KMS-11 (cell line): ENCODE results near the gene ZNF534.

Experiments used
- H2AFZ ChIP-seq: fragments of 200-600 bp; sonication (generic); 2 replicates; pipeline ENCODE4 v1.6.1; 2016; ENCODE audit warnings: antibody characterized with exemption, mixed run types, low read depth
- H3K27ac ChIP-seq: fragments of 200-600 bp; sonication (generic); 2 replicates; pipeline ENCODE4 v1.6.1; 2016; ENCODE audit warnings: mild to moderate bottlenecking, mixed run types
- H3K27me3 ChIP-seq: fragments of 200-600 bp; sonication (generic); 2 replicates; pipeline ENCODE4 v1.6.1; 2017; ENCODE audit warnings: mild to moderate bottlenecking, low read depth, mixed run types, moderate library complexity; ENCODE audit not compliant: insufficient read depth
- H3K36me3 ChIP-seq: fragments of 200-600 bp; sonication (generic); 2 replicates; pipeline ENCODE4 v1.6.1; 2017; ENCODE audit warnings: mild to moderate bottlenecking, mixed run types; ENCODE audit not compliant: insufficient read depth
- H3K4me1 ChIP-seq: fragments of 200-600 bp; sonication (generic); 2 replicates; pipeline ENCODE4 v1.6.1; 2016; ENCODE audit warnings: mild to moderate bottlenecking, low read depth, mixed run types; ENCODE audit not compliant: poor library complexity, severe bottlenecking
- H3K4me2 ChIP-seq: fragments of 200-600 bp; sonication (generic); 2 replicates; pipeline ENCODE4 v1.7.0; 2016; ENCODE audit warnings: mild to moderate bottlenecking, mixed run types
- H3K4me3 ChIP-seq: fragments of 200-600 bp; sonication (generic); IDR thresholded peaks from 2 replicates; pipeline ENCODE4 v1.6.1; 2017; ENCODE audit warnings: low read depth, low read length, mixed read lengths; ENCODE audit not compliant: insufficient read depth
- H3K79me2 ChIP-seq: fragments of 200-600 bp; sonication (generic); 2 replicates; pipeline ENCODE4 v1.6.1; 2016; ENCODE audit warnings: low read depth, mixed run types; ENCODE audit not compliant: insufficient read depth
- H3K9ac ChIP-seq: fragments of 200-600 bp; sonication (generic); 2 replicates; pipeline ENCODE4 v1.6.1; 2016; ENCODE audit warnings: mild to moderate bottlenecking, mixed run types
- H4K20me1 ChIP-seq: fragments of 200-600 bp; sonication (generic); 2 replicates; pipeline ENCODE4 v1.6.1; 2016; ENCODE audit warnings: mild to moderate bottlenecking, mixed run types; ENCODE audit not compliant: insufficient read depth
- CTCF ChIP-seq: fragments of 200-600 bp; sonication (generic); conservative IDR thresholded peaks from 2 replicates; pipeline ENCODE4 v1.6.1; 2017; ENCODE audit warnings: low read depth, mild to moderate bottlenecking, antibody characterized with exemption, low read length, moderate library complexity, mixed read lengths

Gene ZNF534

GRCh38 chr19:52410276-52410675 is 18.7 kb upstream of the ZNF534 start:
- Histone ChIP-seq H4K20me1 (no peaks in the 10 kb centered on the region), H3K4me2 (no peak overlapping the region), H2AFZ (no peak overlapping the region), H3K27me3 (no peaks in the 10 kb centered on the region), H3K36me3 (no peaks in the 10 kb centered on the region), H3K27ac (no peak overlapping the region), H3K79me2 (no peaks in the 10 kb centered on the region), H3K9ac (no peak overlapping the region), H3K4me3 (no peak overlapping the region), H3K4me1 (no peaks in the 10 kb centered on the region)
- no peak for TF ChIP-seq CTCF

GRCh38 chr19:52415711-52416110 is 13.2 kb upstream of the ZNF534 start:
- H3K36me3 ChIP-seq = no peaks in the 10 kb centered on the region
- TF ChIP-seq CTCF = no peak
- H2AFZ ChIP-seq = no peak overlapping the region
- H3K4me1 ChIP-seq = no peaks in the 10 kb centered on the region
- no peaks in the 10 kb centered on the region for H3K27me3 ChIP-seq
- no peak overlapping the region for H3K4me2 ChIP-seq
- H3K27ac ChIP-seq = no peak overlapping the region
- H3K79me2 ChIP-seq = no peaks in the 10 kb centered on the region
- H3K4me3 ChIP-seq = no peak overlapping the region
- H3K9ac ChIP-seq = no peak overlapping the region
- no peaks in the 10 kb centered on the region for H4K20me1 ChIP-seq

- Histone ChIP-seq H3K9ac (no peak overlapping the region), H2AFZ (no peak overlapping the region), H4K20me1 (no peaks in the 10 kb centered on the region), H3K27me3 (no peaks in the 10 kb centered on the region), H3K4me3 (no peak overlapping the region), H3K4me2 (no peak overlapping the region), H3K27ac (no peak overlapping the region), H3K4me1 (no peaks in the 10 kb centered on the region), H3K36me3 (no peaks in the 10 kb centered on the region), H3K79me2 (no peaks in the 10 kb centered on the region)
- no peak for TF ChIP-seq CTCF
Observed at GRCh38 chr19:52442179-52442578, 13.2 kb downstream of the ZNF534 start.

- H2AFZ ChIP-seq = no peak overlapping the region
- H3K4me1 ChIP-seq = no peaks in the 10 kb centered on the region
- H4K20me1 ChIP-seq = no peaks in the 10 kb centered on the region
- no peak overlapping the region for H3K4me2 ChIP-seq
- H3K9ac ChIP-seq = no peak overlapping the region
- no peaks in the 10 kb centered on the region for H3K79me2 ChIP-seq
- H3K36me3 ChIP-seq = no peaks in the 10 kb centered on the region
- H3K4me3 ChIP-seq = no peak overlapping the region
- TF ChIP-seq CTCF = no peak
- no peak overlapping the region for H3K27ac ChIP-seq
- no peaks in the 10 kb centered on the region for H3K27me3 ChIP-seq
Observed at GRCh38 chr19:52444506-52444905, 15.6 kb downstream of the ZNF534 start.
